ENCODE data around the gene PYCR2. TPM values are rescaled to one million over a fixed set of nuclear protein-coding genes. Genes with fewer than 3 reads are reported as not detected.

The PYCR2 gene
- total and polyA plus RNA-seq, 10 of the 15 experiments (the other 5 are each of a cell fraction or from before 2014, with no cell fraction given) = 1.7 to 81.8 (median 54.9) TPM

DNA sequence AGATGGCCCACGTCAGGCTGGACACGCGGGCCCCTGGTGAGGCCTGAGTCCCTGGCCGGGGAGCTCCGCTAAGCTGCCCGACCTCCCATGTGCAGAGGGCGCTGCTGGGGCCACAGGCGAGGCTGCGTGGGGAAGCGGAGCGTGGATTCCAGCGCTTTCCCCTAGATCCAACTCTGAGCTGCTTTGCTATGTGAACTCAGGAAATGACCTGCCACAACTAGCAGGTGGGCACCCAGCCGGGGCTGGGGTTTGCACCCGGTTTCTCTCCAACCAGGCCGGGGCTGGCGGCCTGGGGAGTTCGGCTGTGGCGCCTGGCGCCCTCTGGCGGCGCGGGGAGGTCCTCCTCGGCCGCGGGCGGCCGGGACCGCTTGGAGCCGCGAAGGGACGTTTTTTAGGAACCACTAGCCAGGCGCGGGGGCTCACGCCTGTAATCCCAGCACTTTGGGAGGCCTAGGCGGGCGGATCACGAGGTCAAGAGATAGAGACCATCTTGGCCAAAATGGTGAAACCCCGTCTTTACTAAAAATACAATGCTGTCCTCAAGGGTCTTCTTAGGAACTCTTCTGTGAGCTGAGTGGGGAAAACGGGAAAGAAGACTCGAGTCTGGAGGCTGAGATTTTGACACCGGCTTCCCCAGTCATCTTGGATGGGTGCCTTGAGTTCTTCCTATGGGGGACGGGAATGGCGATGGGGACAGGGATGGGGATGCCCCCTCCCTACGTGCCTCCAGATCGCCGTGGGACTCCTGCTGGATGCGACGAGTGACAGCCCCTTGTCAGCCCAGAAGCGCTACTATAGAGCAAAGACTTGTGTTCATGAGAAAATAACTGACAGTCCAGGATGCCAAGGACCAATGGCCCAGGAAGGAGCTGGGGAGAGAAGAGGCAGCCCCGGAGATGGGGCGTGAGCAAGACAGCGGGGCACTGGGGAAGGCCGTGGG is 12.6 kb downstream of the PYCR2 start (continued):
- TF ChIP-seq, protein P1, sequence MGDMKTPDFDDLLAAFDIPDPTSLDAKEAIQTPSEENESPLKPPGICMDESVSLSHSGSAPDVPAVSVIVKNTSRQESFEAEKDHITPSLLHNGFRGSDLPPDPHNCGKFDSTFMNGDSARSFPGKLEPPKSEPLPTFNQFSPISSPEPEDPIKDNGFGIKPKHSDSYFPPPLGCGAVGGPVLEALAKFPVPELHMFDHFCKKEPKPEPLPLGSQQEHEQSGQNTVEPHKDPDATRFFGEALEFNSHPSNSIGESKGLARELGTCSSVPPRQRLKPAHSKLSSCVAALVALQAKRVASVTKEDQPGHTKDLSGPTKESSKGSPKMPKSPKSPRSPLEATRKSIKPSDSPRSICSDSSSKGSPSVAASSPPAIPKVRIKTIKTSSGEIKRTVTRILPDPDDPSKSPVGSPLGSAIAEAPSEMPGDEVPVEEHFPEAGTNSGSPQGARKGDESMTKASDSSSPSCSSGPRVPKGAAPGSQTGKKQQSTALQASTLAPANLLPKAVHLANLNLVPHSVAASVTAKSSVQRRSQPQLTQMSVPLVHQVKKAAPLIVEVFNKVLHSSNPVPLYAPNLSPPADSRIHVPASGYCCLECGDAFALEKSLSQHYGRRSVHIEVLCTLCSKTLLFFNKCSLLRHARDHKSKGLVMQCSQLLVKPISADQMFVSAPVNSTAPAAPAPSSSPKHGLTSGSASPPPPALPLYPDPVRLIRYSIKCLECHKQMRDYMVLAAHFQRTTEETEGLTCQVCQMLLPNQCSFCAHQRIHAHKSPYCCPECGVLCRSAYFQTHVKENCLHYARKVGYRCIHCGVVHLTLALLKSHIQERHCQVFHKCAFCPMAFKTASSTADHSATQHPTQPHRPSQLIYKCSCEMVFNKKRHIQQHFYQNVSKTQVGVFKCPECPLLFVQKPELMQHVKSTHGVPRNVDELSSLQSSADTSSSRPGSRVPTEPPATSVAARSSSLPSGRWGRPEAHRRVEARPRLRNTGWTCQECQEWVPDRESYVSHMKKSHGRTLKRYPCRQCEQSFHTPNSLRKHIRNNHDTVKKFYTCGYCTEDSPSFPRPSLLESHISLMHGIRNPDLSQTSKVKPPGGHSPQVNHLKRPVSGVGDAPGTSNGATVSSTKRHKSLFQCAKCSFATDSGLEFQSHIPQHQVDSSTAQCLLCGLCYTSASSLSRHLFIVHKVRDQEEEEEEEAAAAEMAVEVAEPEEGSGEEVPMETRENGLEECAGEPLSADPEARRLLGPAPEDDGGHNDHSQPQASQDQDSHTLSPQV (IDR thresholded peaks at IDR 0.05) = no peak
- TF ChIP-seq SIX5 (IDR thresholded peaks at IDR 0.05; ENCODE audit: low read depth, low read length, severe bottlenecking) (no peak), NBN (IDR thresholded peaks at IDR 0.05) (no peak), USF1 (IDR thresholded peaks at IDR 0.05; ENCODE audit: borderline replicate concordance, extremely low read length, insufficient read depth, low read depth, low read length) (no peak), HDGF (IDR thresholded peaks at IDR 0.05) (no peak), CHD4 (IDR thresholded peaks at IDR 0.05) (no peak), RB1 (IDR thresholded peaks at IDR 0.05; ENCODE audit: borderline replicate concordance) (peak; percentile 60; the same call in 1 of the 2 replicates), ATF3 (IDR thresholded peaks at IDR 0.05; ENCODE audit: borderline replicate concordance, extremely low read depth, low read depth, low read length) (no peak), CEBPZ (IDR thresholded peaks at IDR 0.05; ENCODE audit: low read depth, low read length) (no peak), SIN3A (IDR thresholded peaks at IDR 0.05; ENCODE audit: low read depth, low read length) (no peak), YY1 (IDR thresholded peaks at IDR 0.05; ENCODE audit: low read depth, low read length) (peak; percentile 83), ZNF207 (IDR thresholded peaks at IDR 0.05; ENCODE audit: borderline replicate concordance) (peak; percentile 59; the same call in 1 of the 2 replicates), RAD21 (IDR thresholded peaks at IDR 0.05; ENCODE audit: insufficient read depth, low read depth, low read length) (peak; percentile 81), EED (IDR thresholded peaks at IDR 0.05; ENCODE audit: low read depth) (no peak), RBBP5 (conservative IDR thresholded peaks at IDR 0.05) (no peak), JUNB (IDR thresholded peaks at IDR 0.05) (no peak), RELA (IDR thresholded peaks at IDR 0.05; ENCODE audit: borderline replicate concordance, partially characterized antibody) (no peak)
- TF ChIP-seq, protein P2, sequence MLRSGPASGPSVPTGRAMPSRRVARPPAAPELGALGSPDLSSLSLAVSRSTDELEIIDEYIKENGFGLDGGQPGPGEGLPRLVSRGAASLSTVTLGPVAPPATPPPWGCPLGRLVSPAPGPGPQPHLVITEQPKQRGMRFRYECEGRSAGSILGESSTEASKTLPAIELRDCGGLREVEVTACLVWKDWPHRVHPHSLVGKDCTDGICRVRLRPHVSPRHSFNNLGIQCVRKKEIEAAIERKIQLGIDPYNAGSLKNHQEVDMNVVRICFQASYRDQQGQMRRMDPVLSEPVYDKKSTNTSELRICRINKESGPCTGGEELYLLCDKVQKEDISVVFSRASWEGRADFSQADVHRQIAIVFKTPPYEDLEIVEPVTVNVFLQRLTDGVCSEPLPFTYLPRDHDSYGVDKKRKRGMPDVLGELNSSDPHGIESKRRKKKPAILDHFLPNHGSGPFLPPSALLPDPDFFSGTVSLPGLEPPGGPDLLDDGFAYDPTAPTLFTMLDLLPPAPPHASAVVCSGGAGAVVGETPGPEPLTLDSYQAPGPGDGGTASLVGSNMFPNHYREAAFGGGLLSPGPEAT (IDR thresholded peaks at IDR 0.05; ENCODE audit: low read depth) = no peak
